Ramos (cell line): Measurements from ENCODE around the gene WDR72.

Experiments
- in situ Hi-C: fragments of 300-500 bp; cut with MboI; formaldehyde crosslinking; loops from one replicate; pipeline ENCODE4 v1.14.3; 2022; ENCODE audit warnings: low sequenced_read_pairs; ENCODE audit not compliant: unreplicated experiment

Gene WDR72

GRCh38 chr15:53611145-53611920 is 148.1 kb downstream of the WDR72 start:
- in situ Hi-C loops = no loop called here

- in situ Hi-C loops = loop anchor here (25.0 kb wide), 1 partner anchor 804 kb away; the partner anchor contains the start of gene ONECUT1
Measured at GRCh38 chr15:53591041-53591440, 168.4 kb downstream of the WDR72 start.

GRCh38 chr15:53590380-53590779 is 169.1 kb downstream of the WDR72 start:
- in situ Hi-C loops = loop anchor here (25.0 kb wide), 1 partner anchor 803 kb away; the partner anchor contains the start of gene ONECUT1

GRCh38 chr15:53589520-53590057 is 169.9 kb downstream of the WDR72 start:
- in situ Hi-C loops = loop anchor here (25.0 kb wide), 1 partner anchor 802 kb away; the partner anchor contains the start of gene ONECUT1

- in situ Hi-C loops = loop anchor here (25.0 kb wide), 1 partner anchor 801 kb away; the partner anchor contains the start of gene ONECUT1
Measured at GRCh38 chr15:53588773-53589172, 170.7 kb downstream of the WDR72 start.

- in situ Hi-C loops = loop anchor here (25.0 kb wide), 1 partner anchor 799 kb away; the partner anchor contains the start of gene ONECUT1
Measured at GRCh38 chr15:53586799-53587198, 172.7 kb downstream of the WDR72 start.

GRCh38 chr15:53581513-53581912 is 177.9 kb downstream of the WDR72 start:
- in situ Hi-C loops = loop anchor here (25.0 kb wide), 1 partner anchor 794 kb away; the partner anchor contains the start of gene ONECUT1

GRCh38 chr15:53580366-53580765 is 179.1 kb downstream of the WDR72 start:
- in situ Hi-C loops = loop anchor here (25.0 kb wide), 1 partner anchor 793 kb away; the partner anchor contains the start of gene ONECUT1

- in situ Hi-C loops = loop anchor here (25.0 kb wide), 1 partner anchor 790 kb away; the partner anchor contains the start of gene ONECUT1
Measured at GRCh38 chr15:53576841-53577240, 182.6 kb downstream of the WDR72 start.

- in situ Hi-C loops = no loop called here
Measured at GRCh38 chr15:53573091-53573490, 186.4 kb downstream of the WDR72 start.

- in situ Hi-C loops = no loop called here
Measured at GRCh38 chr15:53569751-53570480, 189.5 kb downstream of the WDR72 start.

- in situ Hi-C loops = no loop called here
Measured at GRCh38 chr15:53566912-53567311, 192.6 kb downstream of the WDR72 start.

- in situ Hi-C loops = no loop called here
Measured at GRCh38 chr15:53565721-53566120, 193.7 kb downstream of the WDR72 start.

GRCh38 chr15:53564647-53565046 is 194.8 kb downstream of the WDR72 start:
- in situ Hi-C loops = no loop called here

GRCh38 chr15:53563627-53564026 is 195.8 kb downstream of the WDR72 start:
- in situ Hi-C loops = no loop called here

- in situ Hi-C loops = no loop called here
Measured at GRCh38 chr15:53559364-53560277, 199.8 kb downstream of the WDR72 start.

- in situ Hi-C loops = no loop called here
Measured at GRCh38 chr15:53558384-53558783, 201.1 kb downstream of the WDR72 start.

- in situ Hi-C loops = no loop called here
Measured at GRCh38 chr15:53555226-53555625, 204.2 kb downstream of the WDR72 start.

GRCh38 chr15:53549697-53550305 is 209.7 kb downstream of the WDR72 start:
- in situ Hi-C loops = no loop called here
